Caco-2 (cell line): ENCODE results near the gene ANXA10. TPM values are rescaled to one million over a fixed set of nuclear protein-coding genes. Genes with fewer than 3 reads are reported as not detected.

Experiments used
- BruUV-seq: library from RNA; stranded (reverse); fragments of 400-500 nt; replicated peaks from 2 replicates; lab custom pipeline; 2021; lab: Mats Ljungman, UMichigan
- CTCF ChIA-PET: fragments of 300-600 bp; sonication (Branson Sonifier 250); formaldehyde crosslinking; loops from one replicate; lab custom pipeline; 2022; ENCODE audit warnings: antibody characterized with exemption; lab: Charles Lee
- POLR2A ChIA-PET: fragments of 300-600 bp; sonication (Branson Sonifier 250); formaldehyde crosslinking; loops from one replicate; lab custom pipeline; 2022; ENCODE audit warnings: antibody characterized with exemption; lab: Charles Lee
- DNase-seq, 2 experiments: peaks; one replicate each; pipeline versions ENCODE4 v3.0.0 to v3.0.0-alpha.2; 2020 to 2022
- H3K27me3 ChIP-seq: replicated peaks from 2 replicates; pipeline ENCODE4 v1.6.0; 2011; ENCODE audit warnings: low read length; ENCODE audit not compliant: control insufficient read depth, insufficient read depth
- H3K36me3 ChIP-seq: 2 replicates; pipeline ENCODE4 v1.5.1; 2011; ENCODE audit warnings: low read length; ENCODE audit not compliant: control insufficient read depth, insufficient read depth
- H3K4me1 ChIP-seq: fragments of 250-450 bp; sonication (Bioruptor Pico); 2 replicates; pipeline ENCODE4 v1.5.1; 2020; ENCODE audit warnings: mild to moderate bottlenecking
- H3K4me3 ChIP-seq: 2 replicates; pipeline ENCODE4 v1.5.1; 2011; ENCODE audit warnings: low read depth, mild to moderate bottlenecking, control low read depth, low read length
- H3K9me3 ChIP-seq: fragments of 250-450 bp; sonication (Bioruptor Pico); 2 replicates; pipeline ENCODE4 v1.5.1; 2020; ENCODE audit warnings: mild to moderate bottlenecking, moderate library complexity
- H3K27ac Mint-ChIP-seq: one replicate; pipeline ENCODE4 v1.8.0; 2022; ENCODE audit warnings: mixed read lengths; ENCODE audit not compliant: unreplicated experiment
- H3K27me3 Mint-ChIP-seq: one replicate; pipeline ENCODE4 v1.8.0; 2022; ENCODE audit warnings: mixed read lengths; ENCODE audit not compliant: insufficient read depth, unreplicated experiment
- H3K36me3 Mint-ChIP-seq: one replicate; pipeline ENCODE4 v1.8.0; 2022; ENCODE audit warnings: mild to moderate bottlenecking, mixed read lengths; ENCODE audit not compliant: insufficient read depth, unreplicated experiment
- H3K4me1 Mint-ChIP-seq: one replicate; pipeline ENCODE4 v1.8.0; 2022; ENCODE audit warnings: low read depth, mixed read lengths; ENCODE audit not compliant: unreplicated experiment
- H3K4me3 Mint-ChIP-seq: one replicate; pipeline ENCODE4 v1.8.0; 2022; ENCODE audit warnings: mild to moderate bottlenecking, moderate library complexity, mixed read lengths; ENCODE audit not compliant: unreplicated experiment
- H3K9me3 Mint-ChIP-seq: one replicate; pipeline ENCODE4 v1.8.0; 2022; ENCODE audit warnings: mixed read lengths; ENCODE audit not compliant: unreplicated experiment
- intact Hi-C: fragments of 100-400 bp; cut with micrococcal nuclease; formaldehyde crosslinking; loops from one replicate; pipeline ENCODE4 v1.10.0; 2022; ENCODE audit not compliant: unreplicated experiment
- total RNA-seq: library from RNA; stranded (reverse); gene quantifications from 2 replicates; pipeline ENCODE4 v1.2.3, GENCODE V29; 2022
- TF ChIP-seq, protein P1 (sequence below), 2 experiments: fragments of 200-600 bp in 1 of 2; IDR thresholded peaks; 1 replicate in 1 of 2; 2 replicates in 1 of 2; pipeline versions ENCODE4 v1.5.1 to v1.8.0; 2011 to 2022; ENCODE audit warnings: antibody characterized with exemption in 1 of 2, control low read depth in 1 of 2, inconsistent platforms in 1 of 2, low read depth in 1 of 2, low read length in 1 of 2, mild to moderate bottlenecking in 1 of 2, moderate library complexity in 1 of 2; ENCODE audit not compliant: insufficient read depth in 1 of 2, severe bottlenecking in 1 of 2, unreplicated experiment in 1 of 2

The ANXA10 gene
- total RNA-seq, 1 experiment from 2014 or later: not detected

DNA sequence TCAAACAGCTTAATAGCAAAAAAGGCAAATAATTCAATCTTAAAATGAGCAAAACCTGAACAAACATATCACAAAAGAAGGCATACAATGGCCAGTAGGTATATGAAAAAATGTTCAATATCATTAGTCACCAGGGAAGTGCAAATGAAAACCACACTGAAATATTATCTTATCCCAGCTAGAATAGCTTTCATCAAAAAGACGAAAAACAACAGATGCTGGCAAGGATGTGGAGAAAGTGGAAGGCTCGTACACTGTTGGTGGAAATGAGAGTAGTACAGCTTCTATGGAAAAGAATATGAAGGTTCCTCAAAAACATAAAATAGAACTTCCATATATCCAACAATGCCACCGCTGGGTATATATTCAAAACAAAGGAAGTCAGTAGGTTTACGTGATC lies 29.3 kb upstream of the ANXA10 start:
- Mint-ChIP-seq H3K9me3 (no peaks in the 10 kb centered on the region), H3K27ac (no peak overlapping the region), H3K4me3 (no peak overlapping the region), H3K27me3 (no peaks in the 10 kb centered on the region), H3K36me3 (no peaks in the 10 kb centered on the region), H3K4me1 (no peaks in the 10 kb centered on the region)
- no peak for DNase-seq
- no peaks in the 10 kb centered on the region for H3K27me3 ChIP-seq
- intact Hi-C loops: no loop called here
- H3K4me3 ChIP-seq: no peak overlapping the region
- no TSS peak for BruUV-seq
- no peaks in the 10 kb centered on the region for H3K9me3 ChIP-seq
- POLR2A ChIA-PET: no interaction called here
- CTCF ChIA-PET: no interaction called here
- no peaks in the 10 kb centered on the region for H3K4me1 ChIP-seq
- TF ChIP-seq, protein P1, sequence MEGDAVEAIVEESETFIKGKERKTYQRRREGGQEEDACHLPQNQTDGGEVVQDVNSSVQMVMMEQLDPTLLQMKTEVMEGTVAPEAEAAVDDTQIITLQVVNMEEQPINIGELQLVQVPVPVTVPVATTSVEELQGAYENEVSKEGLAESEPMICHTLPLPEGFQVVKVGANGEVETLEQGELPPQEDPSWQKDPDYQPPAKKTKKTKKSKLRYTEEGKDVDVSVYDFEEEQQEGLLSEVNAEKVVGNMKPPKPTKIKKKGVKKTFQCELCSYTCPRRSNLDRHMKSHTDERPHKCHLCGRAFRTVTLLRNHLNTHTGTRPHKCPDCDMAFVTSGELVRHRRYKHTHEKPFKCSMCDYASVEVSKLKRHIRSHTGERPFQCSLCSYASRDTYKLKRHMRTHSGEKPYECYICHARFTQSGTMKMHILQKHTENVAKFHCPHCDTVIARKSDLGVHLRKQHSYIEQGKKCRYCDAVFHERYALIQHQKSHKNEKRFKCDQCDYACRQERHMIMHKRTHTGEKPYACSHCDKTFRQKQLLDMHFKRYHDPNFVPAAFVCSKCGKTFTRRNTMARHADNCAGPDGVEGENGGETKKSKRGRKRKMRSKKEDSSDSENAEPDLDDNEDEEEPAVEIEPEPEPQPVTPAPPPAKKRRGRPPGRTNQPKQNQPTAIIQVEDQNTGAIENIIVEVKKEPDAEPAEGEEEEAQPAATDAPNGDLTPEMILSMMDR (IDR thresholded peaks at IDR 0.05; ENCODE audit: insufficient read depth in 1 of 2, low read depth in 1 of 2, low read length in 1 of 2, severe bottlenecking in 1 of 2, unreplicated experiment in 1 of 2): no peak
- no peaks in the 10 kb centered on the region for H3K36me3 ChIP-seq

DNA sequence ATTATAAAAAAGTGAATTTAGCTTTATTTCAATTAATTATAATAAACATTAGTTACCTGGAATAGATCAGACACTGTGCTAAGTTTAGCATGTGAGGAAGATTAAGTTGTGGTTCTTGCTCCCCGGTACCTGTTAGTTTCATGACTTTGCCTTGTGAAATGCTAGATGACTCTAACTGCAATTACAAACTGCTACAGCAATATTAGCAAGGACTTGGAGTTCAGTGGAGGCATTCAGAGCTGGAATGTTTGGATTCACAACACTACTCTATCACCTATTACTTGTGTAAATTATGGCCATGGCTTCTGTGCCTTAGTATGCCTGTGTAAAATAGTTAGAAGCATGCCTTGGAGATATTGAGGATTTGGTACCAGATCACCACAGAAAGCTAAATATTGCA lies 21.4 kb upstream of the ANXA10 start:
- POLR2A ChIA-PET: no interaction called here
- Histone ChIP-seq H3K27me3 (no peaks in the 10 kb centered on the region), H3K36me3 (no peaks in the 10 kb centered on the region), H3K4me1 (no peaks in the 10 kb centered on the region), H3K4me3 (no peak overlapping the region), H3K9me3 (no peaks in the 10 kb centered on the region)
- H3K27ac Mint-ChIP-seq: no peak overlapping the region
- H3K9me3 Mint-ChIP-seq: no peaks in the 10 kb centered on the region
- CTCF ChIA-PET: no interaction called here
- H3K36me3 Mint-ChIP-seq: no peaks in the 10 kb centered on the region
- H3K4me1 Mint-ChIP-seq: no peaks in the 10 kb centered on the region
- intact Hi-C loops: no loop called here
- TF ChIP-seq, protein P1 (IDR thresholded peaks at IDR 0.05; ENCODE audit: insufficient read depth in 1 of 2, low read depth in 1 of 2, low read length in 1 of 2, severe bottlenecking in 1 of 2, unreplicated experiment in 1 of 2): no peak
- no TSS peak for BruUV-seq
- H3K27me3 Mint-ChIP-seq: no peaks in the 10 kb centered on the region
- no peak for DNase-seq
- no peak overlapping the region for H3K4me3 Mint-ChIP-seq

DNA sequence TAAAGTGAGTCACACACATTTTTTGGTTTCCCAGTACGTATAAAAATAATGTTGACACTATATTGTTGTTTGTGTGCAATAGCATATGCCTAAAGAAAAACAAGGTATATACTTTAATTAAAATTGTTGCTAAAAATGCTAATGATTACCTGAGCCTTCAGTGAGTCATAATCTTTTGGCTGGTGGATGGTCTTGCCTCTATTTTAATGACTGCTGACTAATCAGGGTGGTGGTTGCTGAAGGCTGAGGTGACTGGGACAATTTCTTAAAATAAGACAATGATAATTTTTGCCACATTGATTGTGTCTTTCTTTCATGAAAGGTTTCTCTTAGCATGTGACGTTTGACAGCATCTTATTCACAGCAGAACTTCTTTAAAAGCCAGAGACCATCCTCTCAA lies 21.0 kb upstream of the ANXA10 start:
- Histone ChIP-seq H3K27me3 (no peaks in the 10 kb centered on the region), H3K9me3 (no peaks in the 10 kb centered on the region), H3K4me1 (no peaks in the 10 kb centered on the region), H3K4me3 (no peak overlapping the region), H3K36me3 (no peaks in the 10 kb centered on the region)
- no peaks in the 10 kb centered on the region for H3K27me3 Mint-ChIP-seq
- POLR2A ChIA-PET: no interaction called here
- CTCF ChIA-PET: no interaction called here
- H3K9me3 Mint-ChIP-seq: no peaks in the 10 kb centered on the region
- no peaks in the 10 kb centered on the region for H3K4me1 Mint-ChIP-seq
- H3K36me3 Mint-ChIP-seq: no peaks in the 10 kb centered on the region
- BruUV-seq: no TSS peak
- TF ChIP-seq, protein P1 (IDR thresholded peaks at IDR 0.05; ENCODE audit: insufficient read depth in 1 of 2, low read depth in 1 of 2, low read length in 1 of 2, severe bottlenecking in 1 of 2, unreplicated experiment in 1 of 2): no peak
- DNase-seq: no peak
- intact Hi-C loops: no loop called here
- no peak overlapping the region for H3K4me3 Mint-ChIP-seq
- no peak overlapping the region for H3K27ac Mint-ChIP-seq
